Upper lobe of right lung (tissue), 1 donor: ENCODE data around the gene BSND. TPM values are rescaled to one million over a fixed set of nuclear protein-coding genes. Genes with fewer than 3 reads are reported as not detected.

Source experiments
- ATAC-seq: fragments of 200-7000 bp; cut with Tn5 transposase; one replicate; pipeline ENCODE4 v1.9.1; 2020; ENCODE audit warnings: mild to moderate bottlenecking, moderate library complexity
- DNase-seq: peaks from one replicate; pipeline ENCODE4 v3.0.0-alpha.2; 2020
- H3K27ac ChIP-seq: fragments of 200-600 bp; one replicate; pipeline ENCODE4 v1.8.0; 2022
- H3K27me3 ChIP-seq: fragments of 200-600 bp; one replicate; pipeline ENCODE4 v1.8.0; 2022; ENCODE audit warnings: mild to moderate bottlenecking
- H3K36me3 ChIP-seq: fragments of 200-600 bp; one replicate; pipeline ENCODE4 v1.8.0; 2022
- H3K4me1 ChIP-seq: fragments of 200-600 bp; one replicate; pipeline ENCODE4 v1.8.0; 2022
- H3K4me3 ChIP-seq: fragments of 200-600 bp; one replicate; pipeline ENCODE4 v1.8.0; 2022; ENCODE audit warnings: mild to moderate bottlenecking
- H3K9me3 ChIP-seq: fragments of 200-600 bp; one replicate; pipeline ENCODE4 v1.8.0; 2022
- CTCF ChIP-seq: fragments of 200-600 bp; IDR thresholded peaks from one replicate; pipeline ENCODE4 v1.8.0; 2022; ENCODE audit warnings: antibody characterized with exemption
- intact Hi-C: fragments of 100-400 bp; cut with DNase I; formaldehyde crosslinking; loops from one replicate; pipeline ENCODE4 v1.11.0; 2022
- total RNA-seq: library from RNA; stranded (reverse); fragmentation: NEBNext Ultra II Directional; extraction: Animal tissue kit (Norgen Biotek cat#: 25700); gene quantifications from one replicate; pipeline ENCODE4 v1.2.1, GENCODE V29; 2021
- donor health status: DM: no; HTN: yes; CAD: no; lungs with severe emphysema.

The BSND gene
- total RNA-seq, 1 donor from 2014 or later, result not detected

GRCh38 chr1:54989473-54989872 lies 9.3 kb upstream of the BSND start:
- Histone ChIP-seq H3K4me3 (no peak overlapping the region), H3K27ac (no peak overlapping the region), H3K9me3 (no peaks in the 10 kb centered on the region), H3K4me1 (no peaks in the 10 kb centered on the region), H3K36me3 (no peaks in the 10 kb centered on the region), H3K27me3 (no peaks in the 10 kb centered on the region)
- no peak for ATAC-seq
- DNase-seq, result no peak
- no peak for TF ChIP-seq CTCF
- intact Hi-C loops, result no loop called here

GRCh38 chr1:54989968-54990810 lies 8.5 kb upstream of the BSND start:
- Histone ChIP-seq H3K4me1 (no peaks in the 10 kb centered on the region), H3K27me3 (peaks cover 2% of the 10 kb centered on the region), H3K36me3 (no peaks in the 10 kb centered on the region), H3K4me3 (no peak overlapping the region), H3K9me3 (no peaks in the 10 kb centered on the region), H3K27ac (no peak overlapping the region)
- DNase-seq, result no peak
- ATAC-seq, result no peak
- intact Hi-C loops, result no loop called here
- no peak for TF ChIP-seq CTCF

GRCh38 chr1:54990916-54991315 lies 7.8 kb upstream of the BSND start:
- Histone ChIP-seq H3K9me3 (no peaks in the 10 kb centered on the region), H3K36me3 (no peaks in the 10 kb centered on the region), H3K4me1 (no peaks in the 10 kb centered on the region), H3K27me3 (peaks cover 9% of the 10 kb centered on the region), H3K4me3 (no peak overlapping the region), H3K27ac (no peak overlapping the region)
- DNase-seq, result no peak
- intact Hi-C loops, result no loop called here
- no peak for ATAC-seq
- no peak for TF ChIP-seq CTCF

- DNase-seq, result no peak
- ATAC-seq, result no peak
- no peaks in the 10 kb centered on the region for H3K9me3 ChIP-seq
- H3K27me3 ChIP-seq, result peaks cover 19% of the 10 kb centered on the region
- TF ChIP-seq CTCF, result no peak
- H3K36me3 ChIP-seq, result no peaks in the 10 kb centered on the region
- no peak overlapping the region for H3K4me3 ChIP-seq
- intact Hi-C loops, result no loop called here
- no peak overlapping the region for H3K27ac ChIP-seq
- no peaks in the 10 kb centered on the region for H3K4me1 ChIP-seq
Observed at GRCh38 chr1:54991939-54992338, 6.8 kb upstream of the BSND start.

GRCh38 chr1:54993140-54993539 lies 5.6 kb upstream of the BSND start:
- DNase-seq (no peak), ATAC-seq (no peak)
- no peak overlapping the region for H3K4me3 ChIP-seq
- intact Hi-C loops, result no loop called here
- TF ChIP-seq CTCF, result no peak
- no peaks in the 10 kb centered on the region for H3K4me1 ChIP-seq
- peaks cover 31% of the 10 kb centered on the region for H3K27me3 ChIP-seq
- no peaks in the 10 kb centered on the region for H3K36me3 ChIP-seq
- H3K27ac ChIP-seq, result no peak overlapping the region
- no peaks in the 10 kb centered on the region for H3K9me3 ChIP-seq
